A549 (cell line): ENCODE measurements around the gene SND1. TPM values are rescaled to one million over a fixed set of nuclear protein-coding genes. Genes with fewer than 3 reads are reported as not detected.
A peak's percentile ranks its signal among the peaks of the same experiment; 100 is the strongest.

Experiments used
- ATAC-seq, 2 experiments: fragments of 200-7000 bp in 1 of 2; fragments of >200 bp in 1 of 2; cut with Nextera tagmentation in 1 of 2; cut with Tn5 transposase in 1 of 2; 3 replicates each; pipeline versions ENCODE4 v1.8.0 to v1.9.1; 2018 to 2020; ENCODE audit warnings: mild to moderate bottlenecking in 1 of 2, moderate library complexity in 1 of 2
- CTCF ChIA-PET: fragments of 300-600 bp; sonication (Branson Sonifier 250); formaldehyde crosslinking; extraction: SDS; loops from one replicate; lab custom pipeline; 2021; ENCODE audit warnings: antibody characterized with exemption, inconsistent platforms; lab: Yijun Ruan, JAX
- POLR2A ChIA-PET: fragments of 350-600 bp; formaldehyde crosslinking; extraction: SDS; loops from one replicate; lab custom pipeline; 2021; ENCODE audit warnings: antibody characterized with exemption, inconsistent platforms; lab: Yijun Ruan, JAX
- DNase-seq, 2 experiments: peaks; one replicate each; pipeline versions ENCODE4 v3.0.0 to v3.0.0-alpha.2; 2011 to 2016; ENCODE audit warnings: low read depth in 1 of 2, low spot score in 1 of 2
- FAIRE-seq: peaks from 2 replicates; lab custom pipeline; 2011; peaks lifted over from hg19 to GRCh38; lab: Jason Lieb, UNC
- H3K27ac ChIP-seq, 2 experiments: fragments of >200 bp; sonication (Bioruptor Twin); formaldehyde crosslinking; 3 replicates each; pipeline ENCODE4 v1.5.1; 2016 to 2017
- H3K4me1 ChIP-seq: fragments of >200 bp; sonication (Bioruptor Twin); formaldehyde crosslinking; 3 replicates; pipeline ENCODE4 v1.6.1; 2016
- H3K4me2 ChIP-seq: fragments of >200 bp; sonication (Bioruptor Twin); formaldehyde crosslinking; 3 replicates; pipeline ENCODE4 v1.6.1; 2016
- H3K4me3 ChIP-seq: fragments of >200 bp; sonication (Bioruptor Twin); formaldehyde crosslinking; 3 replicates; pipeline ENCODE4 v1.5.1; 2016
- H3K9me3 ChIP-seq: fragments of >200 bp; sonication (Bioruptor Twin); formaldehyde crosslinking; 3 replicates; pipeline ENCODE4 v1.6.1; 2016
- CBX8 ChIP-seq: fragments of 200-600 bp; sonication (generic); IDR thresholded peaks from 2 replicates; pipeline ENCODE4 v1.6.1; 2016
- CHD2 ChIP-seq: fragments of 150-350 bp; IDR thresholded peaks from 2 replicates; pipeline ENCODE4 v1.6.1; 2014; ENCODE audit warnings: low read length; ENCODE audit not compliant: partially characterized antibody
- EHF ChIP-seq: fragments of 250-450 bp; sonication (Bioruptor Pico); IDR thresholded peaks from 2 replicates; pipeline ENCODE4 v1.5.0; 2020; ENCODE audit warnings: mild to moderate bottlenecking
- ESRRA ChIP-seq: fragments of 150-350 bp; IDR thresholded peaks from 2 replicates; pipeline ENCODE4 v1.6.1; 2014; ENCODE audit warnings: mild to moderate bottlenecking, low read length, borderline replicate concordance
- FOSL2 ChIP-seq, 2 experiments: fragments of 450-650 bp in 1 of 2; fragments of >200 bp in 1 of 2; sonication (Bioruptor Twin) in 1 of 2; formaldehyde crosslinking; IDR thresholded peaks; 2 replicates each; pipeline versions ENCODE4 v1.5.0 to v1.6.1; 2016 to 2020; ENCODE audit warnings: mild to moderate bottlenecking in 1 of 2, moderate library complexity in 1 of 2
- FOXS1 ChIP-seq: fragments of 250-450 bp; sonication (Bioruptor Pico); IDR thresholded peaks from 2 replicates; pipeline ENCODE4 v1.5.0; 2020; ENCODE audit warnings: mild to moderate bottlenecking, moderate library complexity
- GATA3 ChIP-seq: IDR thresholded peaks from 2 replicates; pipeline ENCODE4 v1.6.1; 2012; ENCODE audit warnings: borderline replicate concordance
- HEYL ChIP-seq: fragments of 250-450 bp; sonication (Bioruptor Pico); IDR thresholded peaks from 2 replicates; pipeline ENCODE4 v1.8.0; 2021; ENCODE audit warnings: mild to moderate bottlenecking, moderate library complexity
- HOXA7 ChIP-seq: fragments of 250-450 bp; sonication (Bioruptor Pico); IDR thresholded peaks from 2 replicates; pipeline ENCODE4 v1.5.0; 2020; ENCODE audit warnings: mild to moderate bottlenecking, moderate library complexity
- KDM5A ChIP-seq: fragments of 200-600 bp; sonication (generic); IDR thresholded peaks from 2 replicates; pipeline ENCODE4 v1.6.1; 2016; ENCODE audit warnings: antibody characterized with exemption, mild to moderate bottlenecking
- MAFK ChIP-seq: fragments of 450-650 bp; IDR thresholded peaks from 2 replicates; pipeline ENCODE4 v1.6.1; 2014; ENCODE audit not compliant: partially characterized antibody
- MYC ChIP-seq: IDR thresholded peaks from 2 replicates; pipeline ENCODE4 v1.6.1; 2012; ENCODE audit warnings: mild to moderate bottlenecking, inconsistent platforms, low read length, improper control_type of control experiment, borderline replicate concordance
- NFE2L2 ChIP-seq: fragments of 150-350 bp; conservative IDR thresholded peaks from 2 replicates; pipeline ENCODE4 v1.6.1; 2014; ENCODE audit warnings: low read length
- PHF8 ChIP-seq: fragments of 200-600 bp; sonication (generic); IDR thresholded peaks from 2 replicates; pipeline ENCODE4 v1.6.1; 2016; ENCODE audit warnings: low read depth, mild to moderate bottlenecking, antibody characterized with exemption, moderate library complexity, borderline replicate concordance
- RAD21 ChIP-seq, 2 experiments: fragments of >200 bp in 1 of 2; sonication (Bioruptor Twin) in 1 of 2; formaldehyde crosslinking in 1 of 2; IDR thresholded peaks in 1 of 2; conservative IDR thresholded peaks in 1 of 2; 2 replicates in 1 of 2; 3 replicates in 1 of 2; pipeline ENCODE4 v1.6.1; 2012 to 2018; ENCODE audit warnings: inconsistent platforms in 1 of 2
- RCOR1 ChIP-seq: fragments of 150-350 bp; IDR thresholded peaks from 2 replicates; pipeline ENCODE4 v1.6.1; 2014; ENCODE audit warnings: antibody characterized with exemption, low read length, low read depth
- RFX5 ChIP-seq: fragments of 450-650 bp; IDR thresholded peaks from 2 replicates; pipeline ENCODE4 v1.7.1; 2014; ENCODE audit warnings: antibody characterized with exemption, mild to moderate bottlenecking, moderate library complexity
- RNF2 ChIP-seq: fragments of 200-600 bp; sonication (generic); IDR thresholded peaks from 2 replicates; pipeline ENCODE4 v1.6.1; 2016; ENCODE audit warnings: low read depth, mild to moderate bottlenecking, antibody characterized with exemption, moderate library complexity, borderline replicate concordance
- SREBF2 ChIP-seq: fragments of 450-650 bp; IDR thresholded peaks from 2 replicates; pipeline ENCODE4 v1.6.1; 2014; ENCODE audit warnings: mild to moderate bottlenecking, moderate library complexity
- TP53 ChIP-seq: fragments of 250-450 bp; sonication (Bioruptor Pico); IDR thresholded peaks from 2 replicates; pipeline ENCODE4 v1.5.0; 2021; ENCODE audit warnings: mild to moderate bottlenecking, moderate library complexity
- ZC3H11A ChIP-seq: fragments of 450-650 bp; IDR thresholded peaks from 2 replicates; pipeline ENCODE4 v1.6.1; 2014; ENCODE audit warnings: antibody characterized with exemption, mild to moderate bottlenecking
- WGBS: methylation state at CpG from one replicate; pipeline ENCODE4 v1.1.6; 2017; ENCODE audit errors: missing lambda C conversion rate; 5-methylcytosine and 5-hydroxymethylcytosine counted together
- polyA plus RNA-seq, 4 experiments: library from polyadenylated mRNA; depleted of rRNA in 3 of 4; stranded (reverse); fragments of >200 nt; fragmentation: RNase III in 1 of 4; extraction: RNeasy Plus Mini Kit Qiagen cat#74134 plus additional on column Dnase treatment in 1 of 4; gene quantifications; 2 replicates in 3 of 4; 3 replicates in 1 of 4; pipeline ENCODE4 v1.2.3, GENCODE V29; 2011 to 2017
- TF ChIP-seq, protein P1 (sequence below): fragments of >200 bp; sonication (Bioruptor Twin); formaldehyde crosslinking; IDR thresholded peaks from 2 replicates; pipeline ENCODE4 v1.6.1; 2016
- TF ChIP-seq, protein P2 (sequence below): IDR thresholded peaks from 2 replicates; pipeline ENCODE4 v1.6.1; 2012
- TF ChIP-seq, protein P3 (sequence below): fragments of 450-650 bp; IDR thresholded peaks from 2 replicates; pipeline ENCODE4 v1.6.1; 2014; ENCODE audit warnings: antibody characterized with exemption
- TF ChIP-seq, protein P4 (sequence below): fragments of 200-600 bp; sonication (generic); IDR thresholded peaks from 2 replicates; pipeline ENCODE4 v1.6.1; 2016; ENCODE audit warnings: antibody characterized with exemption, mild to moderate bottlenecking, moderate library complexity

The SND1 gene
- polyA plus RNA-seq, 2 of the 4 experiments (the other 2 are of a cell fraction) = 102 to 138 TPM

DNA sequence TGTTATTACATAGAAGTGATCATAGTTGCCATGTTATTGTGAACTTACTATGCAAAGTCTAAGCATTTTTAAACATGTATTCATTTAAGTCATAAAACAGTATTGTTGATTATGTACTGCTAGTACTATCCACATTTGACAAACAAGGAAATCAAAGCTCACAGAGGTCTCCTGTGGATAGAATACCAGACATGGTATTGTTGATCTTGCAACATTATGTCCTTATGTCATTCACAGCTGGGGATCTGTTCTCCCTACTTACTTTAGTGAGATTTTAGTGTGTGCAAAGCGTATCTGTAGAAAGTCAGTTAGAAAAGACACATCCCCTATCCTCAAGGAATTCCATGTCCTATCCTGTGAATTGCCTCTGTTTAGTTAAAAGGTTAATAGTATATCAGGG is 106.1 kb downstream of the SND1 start:
- POLR2A ChIA-PET = no interaction called here

DNA sequence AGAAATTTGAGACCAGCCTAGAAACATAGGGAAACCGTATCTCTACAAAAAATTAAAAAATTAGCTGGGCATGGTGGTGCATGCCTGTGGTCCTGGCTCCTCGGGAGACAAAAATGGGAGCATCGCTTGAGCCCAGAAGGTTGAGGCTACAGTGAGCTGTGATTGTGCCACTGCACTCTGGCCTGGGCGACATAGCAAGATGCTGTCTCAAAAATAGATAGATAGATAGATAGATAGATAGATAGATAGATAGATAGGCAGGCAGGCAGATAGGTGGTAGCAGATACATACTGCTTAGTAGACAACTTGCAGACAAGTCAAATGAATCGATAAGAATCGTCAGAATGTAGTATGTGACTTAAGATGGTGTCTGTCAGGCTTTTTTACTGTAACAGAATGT is 106.9 kb downstream of the SND1 start:
- peaks cover 28% of the 10 kb centered on the region for H3K4me1 ChIP-seq
- ATAC-seq (no peak), FAIRE-seq (no peak), DNase-seq (no peak)
- 93% methylated on average over 6 of the region's 6 CpGs for WGBS
- no peak overlapping the region for H3K4me2 ChIP-seq
- CTCF ChIA-PET = interaction anchor here (1.0 kb wide), 1 partner anchor 50 kb away, joined by 4 read pairs; no protein-coding TSS in a partner anchor
- POLR2A ChIA-PET = no interaction called here
- no peaks in the 10 kb centered on the region for H3K9me3 ChIP-seq
- TF ChIP-seq CHD2 = no peak
- no peak for TF ChIP-seq HOXA7 (CRISPR knock-in tag)
- no peak for TF ChIP-seq PHF8
- no peak for TF ChIP-seq TP53
- no peak overlapping the region for H3K4me3 ChIP-seq
- no peak overlapping the region for H3K27ac ChIP-seq

More for the DNA sequence above, 106.1 kb downstream of the SND1 start:
- 79% methylated on average over 1 of the region's 1 CpG for WGBS
- no peak overlapping the region for H3K4me3 ChIP-seq
- DNase-seq = no peak
- H3K4me2 ChIP-seq = no peak overlapping the region
- ATAC-seq = no peak
- H3K9me3 ChIP-seq = no peaks in the 10 kb centered on the region
- H3K27ac ChIP-seq = no peak overlapping the region
- no peak for FAIRE-seq
- no peak for TF ChIP-seq KDM5A
- no peak for TF ChIP-seq MYC
- H3K4me1 ChIP-seq = peaks cover 28% of the 10 kb centered on the region
- CTCF ChIA-PET = no interaction called here

DNA sequence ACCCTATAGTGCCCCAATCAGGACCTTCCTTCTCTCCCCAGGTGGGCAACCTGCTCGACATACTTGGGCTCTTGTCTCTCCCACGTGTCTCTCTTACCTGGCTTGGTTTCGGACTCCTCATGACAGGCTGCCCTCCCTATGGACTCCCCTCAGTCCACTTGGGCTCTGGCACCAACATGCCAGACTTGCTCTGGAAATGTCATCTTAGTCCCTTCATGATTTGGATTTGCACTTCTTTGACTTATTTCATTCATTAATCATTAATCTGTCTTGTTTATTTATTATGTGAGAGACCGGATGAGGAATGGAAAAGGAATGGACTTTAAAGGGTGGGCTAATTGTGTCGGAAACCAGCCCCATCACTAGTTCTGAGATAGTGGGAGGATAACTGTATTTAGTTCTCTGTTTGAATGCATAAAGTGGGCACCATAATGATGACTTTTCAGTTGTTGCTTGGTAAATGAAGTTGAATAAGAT is 108.0 kb downstream of the SND1 start:
- no peak for TF ChIP-seq FOSL2 (IDR thresholded peaks at IDR 0.05)
- TF ChIP-seq FOSL2 (CRISPR knock-in tag; IDR thresholded peaks at IDR 0.05) = 0 out of 2 replicates have a peak, but pooled peaks have one; percentile 15
- TF ChIP-seq ESRRA = no peak
- TF ChIP-seq, all 56 proteins: peak for 1
- Histone ChIP-seq H3K4me2 (peak overlapping the region; percentile 71), H3K9me3 (no peaks in the 10 kb centered on the region), H3K27ac (peak overlapping the region; percentile 7 to 54; a peak in 1 of 6 replicates), H3K4me1 (peaks cover 28% of the 10 kb centered on the region), H3K4me3 (0 out of 3 replicates have a peak overlapping the region, but pooled peaks have one; percentile 6)
- ATAC-seq (peak; percentile 33 to 74; a peak in 5 of 6 replicates), DNase-seq (peak; percentile 15 to 33), FAIRE-seq (peak; percentile 18)
- CTCF ChIA-PET = interaction anchor here (1.0 kb wide), 1 partner anchor 52 kb away, joined by 4 read pairs; no protein-coding TSS in a partner anchor
- 22% methylated on average over 5 of the region's 5 CpGs for WGBS
- POLR2A ChIA-PET = no interaction called here

DNA sequence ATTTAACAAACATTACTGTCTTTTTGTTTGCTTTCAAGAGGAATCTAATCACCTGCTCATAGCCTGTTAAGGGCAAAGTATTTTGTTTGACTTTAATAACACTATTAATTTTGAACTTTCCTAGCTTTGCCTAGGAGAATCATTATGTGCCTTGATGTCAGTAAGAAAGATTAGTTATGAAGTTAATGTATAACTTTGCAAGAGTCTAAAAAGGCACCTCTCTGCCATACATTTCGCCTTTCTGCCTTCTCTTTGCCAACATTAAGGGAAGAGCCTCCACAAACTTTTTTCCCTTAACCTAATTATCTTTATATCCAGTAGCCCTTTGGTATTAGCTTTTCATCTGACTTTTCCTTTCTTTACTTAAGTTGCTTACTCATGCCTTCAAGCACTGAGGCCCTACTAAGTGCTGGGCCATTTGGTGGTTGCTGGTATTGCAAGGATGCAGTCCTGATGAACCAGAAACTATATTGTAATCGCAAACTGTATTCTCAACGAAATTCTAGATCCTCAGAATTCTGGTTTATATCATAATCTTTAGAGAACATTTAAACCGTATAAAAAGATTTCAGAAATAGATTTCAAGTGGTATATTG is 108.5 kb downstream of the SND1 start:
- H3K27ac ChIP-seq = peak overlapping the region in 1 of 2 experiments; percentile 43; a peak in 3 of 6 replicates
- TF ChIP-seq, protein P1, sequence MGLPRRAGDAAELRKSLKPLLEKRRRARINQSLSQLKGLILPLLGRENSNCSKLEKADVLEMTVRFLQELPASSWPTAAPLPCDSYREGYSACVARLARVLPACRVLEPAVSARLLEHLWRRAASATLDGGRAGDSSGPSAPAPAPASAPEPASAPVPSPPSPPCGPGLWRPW = no peak
- TF ChIP-seq, protein P2, sequence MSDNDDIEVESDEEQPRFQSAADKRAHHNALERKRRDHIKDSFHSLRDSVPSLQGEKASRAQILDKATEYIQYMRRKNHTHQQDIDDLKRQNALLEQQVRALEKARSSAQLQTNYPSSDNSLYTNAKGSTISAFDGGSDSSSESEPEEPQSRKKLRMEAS = no peak
- no peak for TF ChIP-seq RNF2
- no peak for TF ChIP-seq ZC3H11A
- no peak for TF ChIP-seq RFX5
- TF ChIP-seq, protein P3, sequence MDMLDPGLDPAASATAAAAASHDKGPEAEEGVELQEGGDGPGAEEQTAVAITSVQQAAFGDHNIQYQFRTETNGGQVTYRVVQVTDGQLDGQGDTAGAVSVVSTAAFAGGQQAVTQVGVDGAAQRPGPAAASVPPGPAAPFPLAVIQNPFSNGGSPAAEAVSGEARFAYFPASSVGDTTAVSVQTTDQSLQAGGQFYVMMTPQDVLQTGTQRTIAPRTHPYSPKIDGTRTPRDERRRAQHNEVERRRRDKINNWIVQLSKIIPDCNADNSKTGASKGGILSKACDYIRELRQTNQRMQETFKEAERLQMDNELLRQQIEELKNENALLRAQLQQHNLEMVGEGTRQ = no peak
- no peak for TF ChIP-seq MYC
- no peak for TF ChIP-seq FOXS1 (CRISPR knock-in tag)
- no peak for TF ChIP-seq GATA3
- no peak for TF ChIP-seq CHD2
- TF ChIP-seq RAD21 (conservative IDR thresholded peaks at IDR 0.05 in 1 of 2, IDR thresholded peaks at IDR 0.05 in 1 of 2) = no peak
- TF ChIP-seq, protein P4, sequence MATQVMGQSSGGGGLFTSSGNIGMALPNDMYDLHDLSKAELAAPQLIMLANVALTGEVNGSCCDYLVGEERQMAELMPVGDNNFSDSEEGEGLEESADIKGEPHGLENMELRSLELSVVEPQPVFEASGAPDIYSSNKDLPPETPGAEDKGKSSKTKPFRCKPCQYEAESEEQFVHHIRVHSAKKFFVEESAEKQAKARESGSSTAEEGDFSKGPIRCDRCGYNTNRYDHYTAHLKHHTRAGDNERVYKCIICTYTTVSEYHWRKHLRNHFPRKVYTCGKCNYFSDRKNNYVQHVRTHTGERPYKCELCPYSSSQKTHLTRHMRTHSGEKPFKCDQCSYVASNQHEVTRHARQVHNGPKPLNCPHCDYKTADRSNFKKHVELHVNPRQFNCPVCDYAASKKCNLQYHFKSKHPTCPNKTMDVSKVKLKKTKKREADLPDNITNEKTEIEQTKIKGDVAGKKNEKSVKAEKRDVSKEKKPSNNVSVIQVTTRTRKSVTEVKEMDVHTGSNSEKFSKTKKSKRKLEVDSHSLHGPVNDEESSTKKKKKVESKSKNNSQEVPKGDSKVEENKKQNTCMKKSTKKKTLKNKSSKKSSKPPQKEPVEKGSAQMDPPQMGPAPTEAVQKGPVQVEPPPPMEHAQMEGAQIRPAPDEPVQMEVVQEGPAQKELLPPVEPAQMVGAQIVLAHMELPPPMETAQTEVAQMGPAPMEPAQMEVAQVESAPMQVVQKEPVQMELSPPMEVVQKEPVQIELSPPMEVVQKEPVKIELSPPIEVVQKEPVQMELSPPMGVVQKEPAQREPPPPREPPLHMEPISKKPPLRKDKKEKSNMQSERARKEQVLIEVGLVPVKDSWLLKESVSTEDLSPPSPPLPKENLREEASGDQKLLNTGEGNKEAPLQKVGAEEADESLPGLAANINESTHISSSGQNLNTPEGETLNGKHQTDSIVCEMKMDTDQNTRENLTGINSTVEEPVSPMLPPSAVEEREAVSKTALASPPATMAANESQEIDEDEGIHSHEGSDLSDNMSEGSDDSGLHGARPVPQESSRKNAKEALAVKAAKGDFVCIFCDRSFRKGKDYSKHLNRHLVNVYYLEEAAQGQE = no peak
- no peak for TF ChIP-seq KDM5A
- no peak for TF ChIP-seq HEYL (CRISPR knock-in tag)
- TF ChIP-seq RCOR1 = no peak
- TF ChIP-seq SREBF2 = no peak
- no peak for TF ChIP-seq MAFK
- TF ChIP-seq EHF (CRISPR knock-in tag) = no peak
- TF ChIP-seq NFE2L2 = no peak
- no peak for TF ChIP-seq CBX8
- TF ChIP-seq, all 56 proteins: peak for 0
- Histone ChIP-seq H3K4me3 (no peak overlapping the region), H3K4me1 (peaks cover 28% of the 10 kb centered on the region), H3K4me2 (peak overlapping the region; percentile 71), H3K9me3 (no peaks in the 10 kb centered on the region)
- ChIA-PET CTCF (interaction anchor here (1.2 kb wide), 1 partner anchor 52 kb away, joined by 5 read pairs; no protein-coding TSS in a partner anchor), POLR2A (no interaction called here)
- peak in 1 of 2 experiments; percentile 12 for DNase-seq
- 75% methylated on average over 4 of the region's 4 CpGs for WGBS
- FAIRE-seq = no peak
- ATAC-seq = peak in 1 of 2 experiments; percentile 54; a peak in 3 of 6 replicates
